GM19328 (cell line): ENCODE measurements around the gene GPR27.

Experiments
- ATAC-seq: cut with Tn5 transposase; IDR thresholded peaks from one replicate; pipeline ENCODE4 v1.9.1; 2021; ENCODE audit warnings: mild to moderate bottlenecking, moderate library complexity; ENCODE audit not compliant: unreplicated experiment

Gene GPR27

DNA sequence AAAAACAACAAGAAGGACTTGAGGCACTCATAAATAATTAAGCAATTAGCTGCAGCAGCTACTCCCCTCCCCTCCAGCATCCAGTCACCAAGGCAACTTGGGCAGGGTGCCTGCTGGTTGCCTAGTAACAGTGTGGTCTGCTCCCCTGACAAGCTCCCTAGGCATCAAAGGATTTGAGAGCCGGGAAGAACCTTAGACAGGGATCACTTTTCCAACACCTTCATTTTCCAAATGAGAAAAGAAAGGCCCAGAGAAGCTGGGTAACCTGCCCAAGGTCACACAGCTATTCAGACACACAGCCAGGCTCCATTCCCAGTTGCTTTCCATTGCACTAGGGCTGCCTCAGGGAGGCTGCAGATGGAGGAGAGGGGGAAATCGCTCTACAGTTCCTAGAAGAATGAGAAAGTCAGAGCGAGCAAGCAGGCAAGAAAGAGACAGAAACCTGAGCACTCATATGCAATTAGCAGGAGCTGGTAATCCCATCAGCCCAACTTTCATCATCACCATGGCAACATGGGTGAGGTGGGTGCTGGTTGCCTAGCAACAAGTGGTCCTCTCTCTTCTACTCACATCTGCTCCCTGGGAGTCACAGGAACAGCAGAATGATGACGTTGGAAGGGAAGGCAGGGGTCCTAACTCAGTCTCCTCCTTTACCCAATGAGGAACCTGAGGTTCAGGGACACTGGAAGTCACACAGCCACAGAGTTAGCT is 24.9 kb upstream of the GPR27 start:
- no peak for ATAC-seq

DNA sequence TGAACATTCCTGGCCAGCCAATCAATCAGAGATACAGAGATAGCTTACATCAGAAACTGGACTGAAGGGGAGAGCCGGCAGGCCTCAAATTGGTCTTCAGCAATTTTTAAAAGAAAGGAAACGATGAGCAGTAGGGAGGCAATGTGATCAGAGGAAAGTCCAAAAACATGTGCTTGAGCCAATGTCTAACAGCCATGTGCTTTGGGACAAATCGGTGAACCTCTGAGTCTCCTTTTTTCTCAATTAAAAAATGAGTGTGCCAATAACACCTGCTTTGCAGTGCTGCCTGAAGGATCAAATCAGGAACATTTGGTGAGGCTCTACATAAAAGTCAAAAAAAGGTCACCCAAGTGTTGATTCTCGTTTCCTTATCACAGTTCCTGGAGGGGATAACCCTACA is 21.0 kb upstream of the GPR27 start:
- ATAC-seq = no peak

DNA sequence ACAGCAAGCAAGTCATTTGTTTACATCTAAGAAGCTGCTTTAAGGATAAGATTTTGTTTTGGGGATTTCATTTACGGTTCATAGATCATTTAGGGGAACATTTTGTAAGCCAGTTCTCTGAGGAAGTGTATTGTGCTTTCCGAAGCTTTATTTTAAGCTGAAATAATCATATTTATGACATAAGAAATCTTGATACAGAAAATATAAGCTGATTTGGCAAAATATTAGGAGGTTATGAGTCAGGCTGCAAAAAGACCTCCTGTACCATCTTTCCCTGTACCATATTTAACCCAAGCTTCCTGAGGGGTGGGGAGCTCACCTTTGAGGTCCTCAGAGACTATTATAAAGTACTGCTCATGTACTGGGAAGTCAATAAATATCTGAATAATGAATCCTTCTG is 20.3 kb upstream of the GPR27 start:
- no peak for ATAC-seq

- ATAC-seq = no peak
These were observed 18.8 kb upstream of the GPR27 start for GRCh38 chr3:71734881-71735280.

- ATAC-seq = no peak
These were observed 11.0 kb upstream of the GPR27 start for GRCh38 chr3:71742621-71743020.

DNA sequence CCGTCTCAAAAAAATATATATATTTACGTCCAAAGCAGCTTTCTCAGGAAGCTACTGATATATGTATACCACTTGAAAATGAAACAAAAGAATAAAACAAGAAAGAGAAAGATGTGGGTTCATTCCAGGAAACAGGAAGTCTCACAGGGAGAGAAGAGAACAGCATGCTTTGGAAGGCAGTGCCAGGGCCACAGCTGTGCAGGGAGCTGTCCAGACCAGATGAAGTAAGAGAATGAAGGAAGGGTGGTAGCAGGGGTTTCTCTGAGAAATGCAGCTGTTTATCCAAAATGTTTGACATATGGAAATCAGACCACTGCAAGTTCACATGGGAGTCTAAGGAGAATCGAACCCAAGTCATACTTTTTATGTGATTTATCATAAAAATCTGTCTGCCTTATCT is 8.9 kb upstream of the GPR27 start:
- no peak for ATAC-seq

DNA sequence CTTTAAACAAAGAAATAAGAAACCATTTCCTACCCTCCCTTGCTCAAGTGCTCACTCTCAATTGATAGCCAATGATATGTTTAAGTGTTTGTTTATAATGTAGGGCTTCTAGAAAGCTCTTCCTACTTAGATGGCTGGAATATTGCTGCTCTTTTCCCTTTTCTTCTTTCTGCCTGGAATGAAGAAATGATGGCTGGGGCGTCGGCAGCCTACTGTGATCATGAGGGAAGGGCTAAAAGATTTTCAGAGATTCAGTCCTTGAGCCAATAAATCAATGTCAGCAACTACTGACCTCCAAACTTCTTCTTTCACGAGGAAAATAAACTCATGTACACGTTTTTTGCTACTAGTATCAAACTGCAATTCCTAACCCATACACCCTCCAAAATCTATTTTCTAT is 2.1 kb upstream of the GPR27 start:
- no peak for ATAC-seq

DNA sequence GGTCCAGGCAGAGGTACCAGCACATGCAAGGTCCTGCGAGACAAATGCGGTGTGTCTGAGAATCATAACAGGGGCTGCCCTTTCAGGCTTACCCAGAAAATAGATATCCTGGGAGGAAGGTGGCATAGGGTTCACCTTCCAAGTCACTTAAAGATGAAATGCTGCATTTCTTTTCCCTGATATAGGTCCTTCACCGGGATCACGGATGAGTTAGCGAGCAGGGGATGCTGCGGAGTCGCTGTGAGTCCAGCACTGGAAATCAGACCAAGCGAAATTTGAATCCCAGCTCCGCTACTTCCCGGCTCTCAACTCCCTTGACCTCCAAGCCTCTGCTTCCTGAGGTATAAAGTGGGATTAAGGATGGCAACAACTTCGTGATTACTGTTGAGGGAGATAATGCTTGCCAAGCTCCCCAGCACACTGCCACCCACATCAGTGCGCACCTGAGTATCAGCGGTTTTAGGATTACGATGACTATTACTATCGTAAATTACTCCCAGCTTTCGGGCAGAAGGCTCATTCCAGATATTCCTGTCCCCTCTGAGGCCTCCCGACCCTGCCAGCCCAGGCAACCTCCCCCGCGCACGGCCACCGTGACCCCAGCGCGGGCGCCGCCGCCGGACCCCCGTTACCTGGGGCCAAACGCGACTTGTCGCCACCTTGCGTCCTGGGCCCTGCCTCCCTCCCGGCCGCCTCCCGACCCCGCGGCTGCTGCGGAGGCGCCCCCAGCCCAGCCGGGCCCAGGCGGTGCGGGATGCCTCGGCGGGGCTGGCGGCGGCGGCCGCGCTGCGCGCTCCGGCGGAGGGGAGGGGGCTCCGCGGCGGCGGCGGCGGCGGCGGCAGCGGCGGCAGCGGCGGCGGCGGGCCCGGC is 589 bp upstream of the GPR27 start:
- ATAC-seq = no peak

DNA sequence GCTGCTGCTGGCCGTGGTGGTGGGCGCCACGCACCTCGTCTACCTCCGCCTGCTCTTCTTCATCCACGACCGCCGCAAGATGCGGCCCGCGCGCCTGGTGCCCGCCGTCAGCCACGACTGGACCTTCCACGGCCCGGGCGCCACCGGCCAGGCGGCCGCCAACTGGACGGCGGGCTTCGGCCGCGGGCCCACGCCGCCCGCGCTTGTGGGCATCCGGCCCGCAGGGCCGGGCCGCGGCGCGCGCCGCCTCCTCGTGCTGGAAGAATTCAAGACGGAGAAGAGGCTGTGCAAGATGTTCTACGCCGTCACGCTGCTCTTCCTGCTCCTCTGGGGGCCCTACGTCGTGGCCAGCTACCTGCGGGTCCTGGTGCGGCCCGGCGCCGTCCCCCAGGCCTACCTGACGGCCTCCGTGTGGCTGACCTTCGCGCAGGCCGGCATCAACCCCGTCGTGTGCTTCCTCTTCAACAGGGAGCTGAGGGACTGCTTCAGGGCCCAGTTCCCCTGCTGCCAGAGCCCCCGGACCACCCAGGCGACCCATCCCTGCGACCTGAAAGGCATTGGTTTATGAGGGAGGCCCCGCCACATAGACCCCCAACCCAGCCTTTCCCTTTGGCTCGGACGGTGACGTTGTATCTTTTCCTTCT is 1.1 kb downstream of the GPR27 start:
- no peak for ATAC-seq

GRCh38 chr3:71758091-71758490 is 4.4 kb downstream of the GPR27 start:
- no peak for ATAC-seq

GRCh38 chr3:71759401-71759800 is 5.7 kb downstream of the GPR27 start:
- no peak for ATAC-seq

- no peak for ATAC-seq
These were observed 6.5 kb downstream of the GPR27 start for GRCh38 chr3:71760140-71760539.

- no peak for ATAC-seq
These were observed 9.8 kb downstream of the GPR27 start for GRCh38 chr3:71763426-71763825.

- ATAC-seq = no peak
These were observed 17.5 kb downstream of the GPR27 start for GRCh38 chr3:71771126-71771525.

DNA sequence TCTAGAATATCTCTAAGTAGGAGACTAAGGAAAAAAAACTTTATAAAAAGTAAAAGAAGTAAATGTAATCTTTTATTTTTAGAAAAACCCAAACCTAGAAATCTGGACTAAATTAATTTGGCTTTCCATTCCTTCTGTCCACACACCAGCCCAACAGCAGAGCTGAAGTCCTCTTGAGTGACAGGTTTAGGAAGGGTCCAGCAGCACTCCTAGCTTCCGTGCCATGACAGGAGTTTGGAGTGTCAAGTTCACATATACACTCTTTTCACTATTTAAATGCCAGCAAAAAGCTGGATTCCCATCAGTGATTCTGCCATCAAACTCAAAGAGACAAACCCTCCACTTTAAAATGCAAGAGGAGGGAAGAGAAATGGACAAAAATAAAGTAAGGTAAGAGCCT is 18.2 kb downstream of the GPR27 start:
- no peak for ATAC-seq

GRCh38 chr3:71776538-71776937 is 22.9 kb downstream of the GPR27 start:
- ATAC-seq = no peak

DNA sequence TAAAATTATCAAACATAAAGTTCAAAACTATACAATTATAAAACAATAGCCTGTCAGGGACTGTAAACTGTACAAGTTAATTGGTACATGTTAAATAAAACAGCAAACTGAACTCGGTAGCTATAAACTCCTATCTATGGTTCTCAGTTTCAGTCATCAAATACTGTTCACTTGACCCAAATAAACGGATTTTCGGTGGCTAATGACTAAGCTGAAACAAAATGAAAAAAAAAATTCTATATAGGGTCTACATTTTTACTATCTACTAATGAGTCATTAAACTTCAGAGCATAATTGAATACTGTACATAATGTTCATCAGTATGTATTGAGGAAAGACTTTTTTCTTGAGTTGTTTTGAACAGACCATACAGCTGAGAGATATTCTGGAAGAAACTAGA is 24.7 kb downstream of the GPR27 start:
- no peak for ATAC-seq

- no peak for ATAC-seq
These were observed 26.2 kb downstream of the GPR27 start for GRCh38 chr3:71779674-71780377.

GRCh38 chr3:71780430-71780829 is 26.8 kb downstream of the GPR27 start:
- no peak for ATAC-seq

- ATAC-seq = no peak
These were observed 29.5 kb downstream of the GPR27 start for GRCh38 chr3:71783152-71783551.

GRCh38 chr3:71784201-71784913 is 30.7 kb downstream of the GPR27 start:
- no peak for ATAC-seq
